ENCODE results near the gene MARK1. TPM values are rescaled to one million over a fixed set of nuclear protein-coding genes. Genes with fewer than 3 reads are reported as not detected.
A peak's percentile ranks its signal among the peaks of the same experiment; 100 is the strongest.

Gene MARK1
- total RNA-seq, result 10 to 100 TPM in 1 of 3 donors, 1 to 10 TPM in 2; 1.4 to 11.2 (median 1.8) TPM
- long read RNA-seq, donor 1, partial matches to known transcripts, result 2 of 6 reads
- long read RNA-seq, donor 1, other reads (novel, unspliced or antisense), result 1 of 6 reads
- long read RNA-seq, donor 2, result 0 reads

GRCh38 chr1:220527908-220528678, at the start of gene MARK1:
MARK1 (plus strand) TSS chr1:220528136; CDS start chr1:220528823, 687 bp downstream.
- intact Hi-C loops (cut with DNase I, micrococcal nuclease), result no loop called here
- Histone ChIP-seq H3K36me3 (ENCODE audit: low read depth) (no peaks in the 10 kb centered on the region), H3K4me1 (ENCODE audit: low read depth) (no peaks in the 10 kb centered on the region), H3K4me3 (peak within 1 kb of the TSS; percentile 54), H3K9me3 (no peaks in the 10 kb centered on the region)
- peak; percentile 83 for ATAC-seq
- TF ChIP-seq, protein P1, sequence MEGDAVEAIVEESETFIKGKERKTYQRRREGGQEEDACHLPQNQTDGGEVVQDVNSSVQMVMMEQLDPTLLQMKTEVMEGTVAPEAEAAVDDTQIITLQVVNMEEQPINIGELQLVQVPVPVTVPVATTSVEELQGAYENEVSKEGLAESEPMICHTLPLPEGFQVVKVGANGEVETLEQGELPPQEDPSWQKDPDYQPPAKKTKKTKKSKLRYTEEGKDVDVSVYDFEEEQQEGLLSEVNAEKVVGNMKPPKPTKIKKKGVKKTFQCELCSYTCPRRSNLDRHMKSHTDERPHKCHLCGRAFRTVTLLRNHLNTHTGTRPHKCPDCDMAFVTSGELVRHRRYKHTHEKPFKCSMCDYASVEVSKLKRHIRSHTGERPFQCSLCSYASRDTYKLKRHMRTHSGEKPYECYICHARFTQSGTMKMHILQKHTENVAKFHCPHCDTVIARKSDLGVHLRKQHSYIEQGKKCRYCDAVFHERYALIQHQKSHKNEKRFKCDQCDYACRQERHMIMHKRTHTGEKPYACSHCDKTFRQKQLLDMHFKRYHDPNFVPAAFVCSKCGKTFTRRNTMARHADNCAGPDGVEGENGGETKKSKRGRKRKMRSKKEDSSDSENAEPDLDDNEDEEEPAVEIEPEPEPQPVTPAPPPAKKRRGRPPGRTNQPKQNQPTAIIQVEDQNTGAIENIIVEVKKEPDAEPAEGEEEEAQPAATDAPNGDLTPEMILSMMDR (IDR thresholded peaks at IDR 0.05), result no peak
- peak; percentile 52 to 73 (median 61) for DNase-seq

GRCh38 chr1:220483700-220484099, 44.2 kb upstream of the MARK1 start:
- Histone ChIP-seq H3K4me3 (no peak overlapping the region), H3K4me1 (ENCODE audit: low read depth) (no peaks in the 10 kb centered on the region), H3K9me3 (no peaks in the 10 kb centered on the region), H3K36me3 (ENCODE audit: low read depth) (no peaks in the 10 kb centered on the region)
- intact Hi-C loops (cut with DNase I, micrococcal nuclease), result no loop called here
- ATAC-seq, result no peak
- TF ChIP-seq, protein P1 (IDR thresholded peaks at IDR 0.05), result no peak
- no peak for DNase-seq

- H3K36me3 ChIP-seq (ENCODE audit: low read depth), result no peaks in the 10 kb centered on the region
- H3K4me1 ChIP-seq (ENCODE audit: low read depth), result no peaks in the 10 kb centered on the region
- intact Hi-C loops (cut with DNase I, micrococcal nuclease), result no loop called here
- no peaks in the 10 kb centered on the region for H3K9me3 ChIP-seq
- no peak for ATAC-seq
- no peak for DNase-seq
- TF ChIP-seq, protein P1 (IDR thresholded peaks at IDR 0.05), result no peak
- no peak overlapping the region for H3K4me3 ChIP-seq
These were observed 43.8 kb upstream of the MARK1 start for GRCh38 chr1:220484135-220484534.

DNA sequence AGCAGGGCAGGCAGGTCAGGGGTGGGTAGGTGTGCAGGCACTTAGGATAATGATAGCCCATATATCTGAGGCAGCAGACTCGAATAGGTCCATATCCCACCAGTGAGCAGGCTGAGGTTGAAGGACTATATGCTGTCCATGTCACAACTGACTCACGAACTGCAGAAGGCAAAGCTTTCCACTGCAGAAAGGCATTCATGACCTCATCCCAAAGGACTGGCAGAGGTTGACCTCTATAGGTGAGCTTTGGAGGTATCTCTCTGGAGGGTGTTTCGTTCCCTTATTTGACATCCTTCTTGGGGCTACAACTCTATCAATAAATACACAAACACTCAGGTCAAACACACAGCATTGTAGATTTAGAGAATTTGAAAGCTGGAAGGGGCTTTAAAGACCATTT, 42.8 kb upstream of the MARK1 start:
- H3K4me3 ChIP-seq, result no peak overlapping the region
- H3K4me1 ChIP-seq (ENCODE audit: low read depth), result no peaks in the 10 kb centered on the region
- no peak for DNase-seq
- TF ChIP-seq, protein P1 (IDR thresholded peaks at IDR 0.05), result no peak
- no peaks in the 10 kb centered on the region for H3K9me3 ChIP-seq
- intact Hi-C loops (cut with DNase I, micrococcal nuclease), result no loop called here
- no peak for ATAC-seq
- no peaks in the 10 kb centered on the region for H3K36me3 ChIP-seq (ENCODE audit: low read depth)

GRCh38 chr1:220485791-220486190, 42.1 kb upstream of the MARK1 start:
- H3K36me3 ChIP-seq (ENCODE audit: low read depth), result no peaks in the 10 kb centered on the region
- TF ChIP-seq, protein P1 (IDR thresholded peaks at IDR 0.05), result no peak
- no peaks in the 10 kb centered on the region for H3K4me1 ChIP-seq (ENCODE audit: low read depth)
- H3K4me3 ChIP-seq, result no peak overlapping the region
- intact Hi-C loops (cut with DNase I, micrococcal nuclease), result no loop called here
- ATAC-seq (no peak), DNase-seq (no peak)
- no peaks in the 10 kb centered on the region for H3K9me3 ChIP-seq
